SK-N-SH (cell line): Measurements from ENCODE around the gene WFIKKN1. TPM values are rescaled to one million over a fixed set of nuclear protein-coding genes. Genes with fewer than 3 reads are reported as not detected.

ENCODE experiments used
- CTCF ChIA-PET: fragments of 300-600, 350-600 bp; formaldehyde crosslinking; extraction: SDS; loops from one replicate; lab custom pipeline; 2021; lab: Yijun Ruan, JAX
- POLR2A ChIA-PET: fragments of 350-600 bp; sonication (Branson Sonifier 250); formaldehyde crosslinking; extraction: SDS; loops from one replicate; lab custom pipeline; 2020; ENCODE audit warnings: antibody characterized with exemption, inconsistent platforms; lab: Yijun Ruan, JAX
- DNase-seq: peaks from one replicate; pipeline ENCODE4 v3.0.0; 2012
- H2AFZ ChIP-seq: fragments of 200-600 bp; sonication (generic); 2 replicates; pipeline ENCODE4 v1.8.1; 2016; ENCODE audit warnings: antibody characterized with exemption, mild to moderate bottlenecking, low read depth
- H3F3A ChIP-seq: fragments of 200-600 bp; sonication (generic); replicated peaks from 2 replicates; pipeline ENCODE3; 2016; ENCODE audit warnings: antibody characterized with exemption, mild to moderate bottlenecking; ENCODE audit not compliant: insufficient read depth
- H3K27ac ChIP-seq, 2 experiments: fragments of 200-500 bp in 1 of 2; fragments of 200-600 bp in 1 of 2; sonication (Bioruptor generic) in 1 of 2; sonication (generic), shearing (Covaris generic) in 1 of 2; 2 replicates each; pipeline versions ENCODE4 v1.5.1 to v1.6.1; 2014 to 2016; ENCODE audit warnings: low read depth in 2 of 2, inconsistent platforms in 1 of 2, low read length in 1 of 2, mild to moderate bottlenecking in 1 of 2, mixed read lengths in 1 of 2
- H3K27me3 ChIP-seq: fragments of 200-600 bp; sonication (generic), shearing (Covaris generic); 2 replicates; pipeline ENCODE4 v1.6.1; 2016; ENCODE audit warnings: mixed run types; ENCODE audit not compliant: insufficient read depth
- H3K36me3 ChIP-seq, 2 experiments: fragments of 200-500 bp in 1 of 2; fragments of 200-600 bp in 1 of 2; sonication (Bioruptor generic) in 1 of 2; sonication (generic) in 1 of 2; replicated peaks in 1 of 2; 2 replicates each; pipeline versions ENCODE3 to v1.5.1; 2014 to 2016; ENCODE audit warnings: low read length in 1 of 2, mild to moderate bottlenecking in 1 of 2; ENCODE audit not compliant: insufficient read depth in 2 of 2, control insufficient read depth in 1 of 2
- H3K4me1 ChIP-seq, 2 experiments: fragments of 200-500 bp in 1 of 2; fragments of 200-600 bp in 1 of 2; sonication (Bioruptor generic) in 1 of 2; sonication (generic), shearing (Covaris generic) in 1 of 2; 2 replicates each; pipeline versions ENCODE4 v1.5.1 to v1.6.1; 2014 to 2016; ENCODE audit warnings: low read depth in 1 of 2, low read length in 1 of 2, mixed run types in 1 of 2; ENCODE audit not compliant: insufficient read depth in 2 of 2, control insufficient read depth in 1 of 2
- H3K4me2 ChIP-seq: fragments of 200-600 bp; sonication (generic), shearing (Covaris generic); 2 replicates; pipeline ENCODE4 v1.6.1; 2017; ENCODE audit warnings: mixed run types
- H3K4me3 ChIP-seq, 2 experiments: fragments of 200-500 bp in 1 of 2; fragments of 200-600 bp in 1 of 2; sonication (Bioruptor generic) in 1 of 2; sonication (generic), shearing (Covaris generic) in 1 of 2; 2 replicates each; pipeline versions ENCODE4 v1.5.1 to v1.8.1; 2014 to 2016; ENCODE audit warnings: low read depth in 2 of 2, inconsistent platforms in 1 of 2, low read length in 1 of 2, mild to moderate bottlenecking in 1 of 2, mixed read lengths in 1 of 2, moderate library complexity in 1 of 2
- H3K79me2 ChIP-seq: fragments of 200-600 bp; sonication (generic); 2 replicates; pipeline ENCODE4 v1.8.1; 2017; ENCODE audit warnings: mild to moderate bottlenecking; ENCODE audit not compliant: insufficient read depth
- H3K9ac ChIP-seq: fragments of 200-600 bp; sonication (generic); 2 replicates; pipeline ENCODE4 v1.6.1; 2017; ENCODE audit warnings: mixed run types
- H3K9me2 ChIP-seq: fragments of 200-600 bp; sonication (generic); 2 replicates; pipeline ENCODE4 v1.6.1; 2017; ENCODE audit warnings: mixed run types
- H3K9me3 ChIP-seq: fragments of 200-600 bp; sonication (generic); 2 replicates; pipeline ENCODE4 v1.6.1; 2017; ENCODE audit warnings: mixed run types, mild to moderate bottlenecking, moderate library complexity
- H4K20me1 ChIP-seq: fragments of 200-600 bp; sonication (generic); 2 replicates; pipeline ENCODE4 v1.6.1; 2017; ENCODE audit warnings: mild to moderate bottlenecking, mixed run types; ENCODE audit not compliant: insufficient read depth
- CHD2 ChIP-seq: fragments of 150-350 bp; IDR thresholded peaks from 2 replicates; pipeline ENCODE4 v1.6.1; 2018; ENCODE audit warnings: low read length; ENCODE audit not compliant: partially characterized antibody
- FOSL2 ChIP-seq: IDR thresholded peaks from 2 replicates; pipeline ENCODE4 v1.4.0; 2012; ENCODE audit warnings: low read depth, mild to moderate bottlenecking, moderate library complexity, borderline replicate concordance
- FOXM1 ChIP-seq: IDR thresholded peaks from 2 replicates; pipeline ENCODE4 v1.4.0; 2012; ENCODE audit warnings: low read depth, mild to moderate bottlenecking
- GABPA ChIP-seq: IDR thresholded peaks from 2 replicates; pipeline ENCODE4 v1.4.0; 2012; ENCODE audit warnings: low read depth, mild to moderate bottlenecking
- JUND ChIP-seq: IDR thresholded peaks from 2 replicates; pipeline ENCODE4 v1.4.0; 2012
- MAX ChIP-seq: IDR thresholded peaks from 2 replicates; pipeline ENCODE4 v1.4.0; 2012; ENCODE audit warnings: low read depth
- MXI1 ChIP-seq: IDR thresholded peaks from 2 replicates; pipeline ENCODE4 v1.6.1; 2012; ENCODE audit warnings: mild to moderate bottlenecking, low read depth, low read length, improper control_type of control experiment
- NFIC ChIP-seq: IDR thresholded peaks from 2 replicates; pipeline ENCODE4 v1.4.0; 2012; ENCODE audit warnings: borderline replicate concordance
- PBX3 ChIP-seq: IDR thresholded peaks from 2 replicates; pipeline ENCODE4; 2012
- REST ChIP-seq: IDR thresholded peaks from 2 replicates; pipeline ENCODE4 v1.6.1; 2012; ENCODE audit warnings: mild to moderate bottlenecking, low read depth, low read length, moderate library complexity
- RFX5 ChIP-seq: IDR thresholded peaks from 2 replicates; pipeline ENCODE4 v1.6.1; 2012; ENCODE audit warnings: mild to moderate bottlenecking, improper control_type of control experiment, low read length
- SIN3A ChIP-seq: IDR thresholded peaks from 2 replicates; pipeline ENCODE4 v1.6.1; 2012; ENCODE audit warnings: low read depth, mild to moderate bottlenecking, low read length, moderate library complexity, borderline replicate concordance
- SMC3 ChIP-seq: IDR thresholded peaks from 2 replicates; pipeline ENCODE4 v1.6.1; 2012; ENCODE audit warnings: low read depth, low read length, improper control_type of control experiment
- TCF12 ChIP-seq: IDR thresholded peaks from 2 replicates; pipeline ENCODE4 v1.4.0; 2012
- USF1 ChIP-seq: IDR thresholded peaks from 2 replicates; pipeline ENCODE4 v1.4.0; 2012; ENCODE audit warnings: low read depth, borderline replicate concordance
- YY1 ChIP-seq: IDR thresholded peaks from 2 replicates; pipeline ENCODE4 v1.4.0; 2012; ENCODE audit warnings: low read depth, mild to moderate bottlenecking
- ZBTB33 ChIP-seq: IDR thresholded peaks from 2 replicates; pipeline ENCODE4 v1.4.0; 2012; ENCODE audit warnings: low read depth, borderline replicate concordance
- WGBS: methylation state at CpG from one replicate; pipeline ENCODE4 v1.1.6; 2017; ENCODE audit warnings: low lambda C conversion rate; 5-methylcytosine and 5-hydroxymethylcytosine counted together
- polyA plus RNA-seq, 3 experiments: library from polyadenylated mRNA; depleted of rRNA; stranded (reverse); fragments of >200 nt; gene quantifications; 2 replicates each; pipeline ENCODE4 v1.2.3, GENCODE V29; 2012

The WFIKKN1 gene
- polyA plus RNA-seq, 1 of the 3 experiments (the other 2 are of a cell fraction), result 0.16 TPM

- Histone ChIP-seq H3K9ac (no peak overlapping the region), H3K27ac (peak overlapping the region in 1 of 2 experiments; percentile 79; a peak in 1 of 4 replicates), H3K27me3 (no peaks in the 10 kb centered on the region), H3K4me3 (no peak overlapping the region), H3K36me3 (peaks cover 0 to 39% of the 10 kb centered on the region in 2 experiments), H3K9me2 (no peaks in the 10 kb centered on the region), H4K20me1 (no peaks in the 10 kb centered on the region), H3K79me2 (no peaks in the 10 kb centered on the region), H3F3A (no peaks in the 10 kb centered on the region), H3K9me3 (no peaks in the 10 kb centered on the region), H3K4me1 (peaks cover 3 to 35% of the 10 kb centered on the region in 2 experiments; a peak in 3 of 4 replicates), H2AFZ (no peak overlapping the region), H3K4me2 (no peak overlapping the region)
- CTCF ChIA-PET, result interaction anchor here (0.6 to 6.7 kb wide), 7 partner anchors 12 to 80 kb away, joined by 3 to 92 read pairs (median 11); partner anchors contain the start of genes RHBDL1, STUB1 and WDR90
- DNase-seq, result no peak
- POLR2A ChIA-PET, result interaction anchor here (1.3 kb wide), 2 partner anchors 14 to 17 kb away, joined by 5 read pairs; no protein-coding TSS in a partner anchor
- no peak for TF ChIP-seq NFIC
- TF ChIP-seq JUND, result no peak
- no peak for TF ChIP-seq GABPA
- no peak for TF ChIP-seq PBX3
- TF ChIP-seq RFX5, result no peak
- no peak for TF ChIP-seq FOXM1
- TF ChIP-seq CHD2, result no peak
- TF ChIP-seq ZBTB33, result no peak
- TF ChIP-seq SMC3, result no peak
- no peak for TF ChIP-seq REST
- TF ChIP-seq FOSL2, result no peak
- TF ChIP-seq MAX, result no peak
- TF ChIP-seq TCF12, result no peak
- TF ChIP-seq SIN3A, result no peak
- TF ChIP-seq MXI1, result no peak
- no peak for TF ChIP-seq USF1
- TF ChIP-seq YY1, result no peak
- no CpG with 5 or more reads among the region's 19 CpGs for WGBS
Measured at GRCh38 chr16:662095-662494, 31.3 kb downstream of the WFIKKN1 start.
